Spinal cord (tissue), 10 donors: Measurements from ENCODE around the gene MRC2. TPM values are rescaled to one million over a fixed set of nuclear protein-coding genes. Genes with fewer than 3 reads are reported as not detected.

Source experiments
- DNase-seq, 6 donors: peaks; one replicate each; pipeline versions ENCODE4 v3.0.0 to v3.0.0-alpha.2; 2013 to 2015; ENCODE audit warnings: low spot score in 6 of 6, low read depth in 4 of 6
- H3K27ac ChIP-seq: one replicate; pipeline ENCODE4 v1.5.1; 2013; ENCODE audit warnings: low read depth, low read length, control low read depth
- H3K27me3 ChIP-seq: one replicate; pipeline ENCODE4 v1.6.1; 2013; ENCODE audit warnings: low read length; ENCODE audit not compliant: control insufficient read depth, insufficient read depth
- H3K36me3 ChIP-seq: one replicate; pipeline ENCODE4 v1.6.1; 2013; ENCODE audit warnings: low read length; ENCODE audit not compliant: control insufficient read depth, insufficient read depth
- H3K4me1 ChIP-seq: one replicate; pipeline ENCODE4 v1.6.1; 2013; ENCODE audit warnings: low read length; ENCODE audit not compliant: control insufficient read depth, insufficient read depth
- H3K4me3 ChIP-seq: one replicate; pipeline ENCODE4 v1.5.1; 2013; ENCODE audit warnings: low read depth, low read length, control low read depth
- H3K9me3 ChIP-seq: one replicate; pipeline ENCODE4 v1.6.1; 2013; ENCODE audit warnings: low read length; ENCODE audit not compliant: control insufficient read depth, insufficient read depth
- WGBS: methylation state at CpG from one replicate; pipeline ENCODE4 v1.1.5; 2013; ENCODE audit warnings: missing lambda C conversion rate; ENCODE audit not compliant: insufficient coverage; 5-methylcytosine and 5-hydroxymethylcytosine counted together
- polyA plus RNA-seq, 2 donors: library from polyadenylated mRNA; unstranded; fragments of 120-200 nt; gene quantifications; one replicate each; pipeline ENCODE4 v1.2.1, GENCODE V29; 2013; ENCODE audit not compliant: insufficient read length in 2 of 2
- small RNA-seq: library from RNA; depleted of rRNA; stranded (forward); fragments of <200 nt; gene quantifications from one replicate; pipeline ENCODE3, GENCODE V24; 2014; ENCODE audit warnings: low replicate concordance
- total RNA-seq, 2 donors: library from RNA; depleted of rRNA in 1 of 2; stranded (reverse); fragments of 120-200 nt in 1 of 2; fragments of >200 nt in 1 of 2; gene quantifications; one replicate each; pipeline versions ENCODE4 v1.2.3 to v1.2.4, GENCODE V29; 2013 to 2014
- donor health status: healthy.

The MRC2 gene
- total and polyA plus RNA-seq, 4 donors = 64.4 to 160 (median 79.7) TPM

DNA sequence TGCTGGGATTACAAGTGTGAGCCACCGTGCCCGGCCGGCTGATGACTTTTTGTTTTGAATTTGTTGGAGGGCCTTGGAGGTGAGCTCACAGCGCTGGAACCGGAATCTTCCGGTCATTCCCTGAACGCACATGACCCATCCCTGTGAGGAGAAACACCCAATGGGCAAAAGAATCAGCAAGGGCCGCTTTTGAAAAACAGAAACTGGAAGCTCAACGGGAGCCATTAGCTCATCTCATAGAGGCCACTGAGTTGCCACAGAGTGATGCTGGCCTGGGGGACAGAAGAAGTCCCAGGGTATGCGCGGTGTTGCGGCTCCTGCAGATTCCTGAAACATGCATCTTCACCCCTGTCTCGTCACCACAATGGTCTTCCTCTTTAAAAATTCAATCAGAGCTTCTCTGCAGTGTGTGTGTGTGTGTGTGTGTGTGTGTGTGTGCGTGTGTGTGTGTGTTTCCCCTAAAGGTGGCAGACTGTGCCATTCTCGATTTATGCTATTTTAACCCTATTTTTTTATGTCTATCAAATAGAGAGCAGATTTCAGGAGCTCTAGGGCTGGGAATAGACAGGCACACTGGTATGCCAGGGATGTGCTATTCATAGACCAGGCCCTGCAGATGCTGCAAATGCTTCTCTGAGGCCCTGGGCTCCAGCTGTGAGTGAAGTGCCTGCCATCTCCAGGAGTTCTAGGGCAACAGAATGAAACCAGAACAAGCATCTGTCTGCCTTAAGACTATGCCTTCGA, 112.3 kb downstream of the MRC2 start:
- WGBS = 96% methylated on average over 10 of the region's 16 CpGs

DNA sequence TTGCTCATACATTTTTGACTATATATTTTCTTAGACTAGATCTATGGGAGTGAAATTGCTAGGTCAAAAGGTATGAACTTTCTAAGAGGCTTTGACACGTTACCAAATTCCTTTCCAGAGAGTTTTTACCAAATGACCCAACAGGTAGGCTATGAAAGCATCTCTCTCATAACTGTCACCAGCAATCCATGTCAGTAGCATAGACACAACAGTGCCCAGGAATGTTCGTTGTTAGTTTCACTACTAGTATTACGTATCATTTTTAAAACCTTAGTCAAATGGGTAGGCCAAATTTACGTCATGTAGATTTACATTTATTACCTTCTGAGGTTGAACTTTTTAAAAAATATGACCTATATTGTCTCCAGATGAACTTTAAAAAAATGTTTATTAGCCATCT, 113.8 kb downstream of the MRC2 start:
- Histone ChIP-seq H3K27ac (no peak overlapping the region), H3K36me3 (no peaks in the 10 kb centered on the region), H3K27me3 (no peaks in the 10 kb centered on the region), H3K4me3 (no peak overlapping the region), H3K9me3 (no peaks in the 10 kb centered on the region), H3K4me1 (peaks cover 5% of the 10 kb centered on the region)
- no peak for DNase-seq
- 100% methylated on average over 1 of the region's 4 CpGs for WGBS

More for the DNA sequence above, 112.3 kb downstream of the MRC2 start:
- Histone ChIP-seq H3K27ac (no peak overlapping the region), H3K9me3 (no peaks in the 10 kb centered on the region), H3K36me3 (no peaks in the 10 kb centered on the region), H3K27me3 (no peaks in the 10 kb centered on the region), H3K4me1 (peaks cover 5% of the 10 kb centered on the region), H3K4me3 (no peak overlapping the region)
- DNase-seq = peak in 2 of 6 donors; percentile 20 to 73

Small RNAs within 50 kb of the gene (small RNA-seq; reads per million reads assigned to genes)
- gene RF00019 = not detected
- gene RNU6-446P = not detected

Other genes starting within 250 kb of the MRC2 start
- not detected for gene EFCAB3, start 247.1 kb upstream of the MRC2 start, total RNA-seq
- gene EFCAB3, start 247.1 kb upstream of the MRC2 start, polyA plus RNA-seq = under 1 TPM; 0.19 to 0.30 TPM
- 10 to 100 TPM; 28.3 to 36.0 TPM for gene METTL2A, start 203.8 kb upstream of the MRC2 start, total RNA-seq
- gene METTL2A, start 203.8 kb upstream of the MRC2 start, polyA plus RNA-seq = 10 to 100 TPM; 29.7 to 36.0 TPM
- 10 to 100 TPM; 55.2 to 65.5 TPM for gene TLK2, start 148.8 kb upstream of the MRC2 start, total RNA-seq
- gene TLK2, start 148.8 kb upstream of the MRC2 start, polyA plus RNA-seq = 10 to 100 TPM; 53.4 to 54.5 TPM
- 1 to 10 TPM in 1 of 2 donors, under 1 TPM in 1; 0.59 to 2.5 TPM for gene MARCHF10, start 180.6 kb downstream of the MRC2 start, total RNA-seq
- gene MARCHF10, start 180.6 kb downstream of the MRC2 start, polyA plus RNA-seq = 1 to 10 TPM; 2.8 to 3.6 TPM